GM12878 (cell line): ENCODE results near the gene TMEM255B. TPM values are rescaled to one million over a fixed set of nuclear protein-coding genes. Genes with fewer than 3 reads are reported as not detected.
A peak's percentile ranks its signal among the peaks of the same experiment; 100 is the strongest.
"Not testable (repeated sequence)": the region's sequence is repeated elsewhere in the genome, so short reads cannot be mapped to it uniquely, and the experiment has no call there.

ENCODE experiments used
- ATAC-seq: fragments of 200-7000 bp; cut with Tn5 transposase; 3 replicates; pipeline ENCODE4 v1.9.1; 2020; ENCODE audit warnings: mild to moderate bottlenecking, moderate library complexity
- BruUV-seq: library from RNA; stranded (reverse); fragments of 400-500 nt; replicated peaks from 2 replicates; lab custom pipeline; 2021; lab: Mats Ljungman, UMichigan
- CTCF ChIA-PET: fragments of 300-600 bp; sonication (Branson Sonifier 250); formaldehyde crosslinking; extraction: SDS; loops from one replicate; lab custom pipeline; 2021; ENCODE audit warnings: inconsistent platforms; lab: Yijun Ruan, JAX
- POLR2A ChIA-PET: fragments of 350-600 bp; formaldehyde crosslinking; extraction: SDS; loops from one replicate; lab custom pipeline; 2021; ENCODE audit warnings: inconsistent platforms; lab: Charles Lee
- RAD21 ChIA-PET: fragments of 300-600 bp; sonication (Branson Sonifier 250); formaldehyde crosslinking; loops from one replicate; lab custom pipeline; 2023; ENCODE audit warnings: antibody characterized with exemption; ENCODE audit not compliant: unreplicated experiment; lab: Charles Lee
- SMC1A ChIA-PET: fragments of 300-600 bp; sonication (Branson Sonifier 250); formaldehyde crosslinking; loops from one replicate; lab custom pipeline; 2023; ENCODE audit not compliant: unreplicated experiment, uncharacterized antibody; lab: Charles Lee
- DNase-seq: peaks from one replicate; pipeline ENCODE4 v3.0.0-alpha.2; 2011; ENCODE audit warnings: low read depth, low spot score
- FAIRE-seq: peaks from 3 replicates; lab custom pipeline; 2011; peaks lifted over from hg19 to GRCh38; lab: Jason Lieb, UNC
- H2AFZ ChIP-seq: 2 replicates; pipeline ENCODE4 v1.6.0; 2011; ENCODE audit warnings: low read depth, low read length, control low read depth; ENCODE audit not compliant: control insufficient read depth
- H3K27ac ChIP-seq: 2 replicates; pipeline ENCODE4 v1.5.1; 2011; ENCODE audit warnings: control low read depth; ENCODE audit not compliant: control insufficient read depth, insufficient read depth
- H3K27me3 ChIP-seq, 2 experiments: replicated peaks in 1 of 2; 2 replicates each; pipeline versions ENCODE4 v1.6.0 to v1.6.1; 2011; ENCODE audit warnings: low read length in 1 of 2; ENCODE audit not compliant: control insufficient read depth in 2 of 2, insufficient read depth in 2 of 2
- H3K36me3 ChIP-seq, 2 experiments: 2 replicates each; pipeline ENCODE4 v1.5.1; 2011; ENCODE audit warnings: low read length in 1 of 2; ENCODE audit not compliant: control insufficient read depth in 2 of 2, insufficient read depth in 2 of 2
- H3K4me1 ChIP-seq: 2 replicates; pipeline ENCODE4 v1.6.1; 2011; ENCODE audit warnings: mild to moderate bottlenecking, low read length, moderate library complexity, mixed read lengths; ENCODE audit not compliant: control insufficient read depth, insufficient read depth
- H3K4me2 ChIP-seq: 2 replicates; pipeline ENCODE4 v1.6.0; 2011; ENCODE audit warnings: control low read depth; ENCODE audit not compliant: control insufficient read depth, insufficient read depth
- H3K4me3 ChIP-seq: fragments of 200-600 bp; sonication (generic); 2 replicates; pipeline ENCODE4 v1.5.1; 2016
- H3K79me2 ChIP-seq: 2 replicates; pipeline ENCODE4 v1.6.0; 2011; ENCODE audit warnings: low read length; ENCODE audit not compliant: control insufficient read depth, insufficient read depth
- H3K9ac ChIP-seq: 2 replicates; pipeline ENCODE4 v1.8.0; 2011; ENCODE audit warnings: low read length, control low read depth, mixed read lengths; ENCODE audit not compliant: control insufficient read depth, insufficient read depth
- H3K9me3 ChIP-seq: replicated peaks from 3 replicates; pipeline ENCODE4 v1.5.1; 2011; ENCODE audit warnings: mild to moderate bottlenecking, low read length; ENCODE audit not compliant: control insufficient read depth, insufficient read depth
- H4K20me1 ChIP-seq: 2 replicates; pipeline ENCODE4 v1.6.0; 2011; ENCODE audit not compliant: control insufficient read depth, insufficient read depth
- BCL3 ChIP-seq: IDR thresholded peaks from 2 replicates; pipeline ENCODE4 v1.6.1; 2011; ENCODE audit warnings: borderline replicate concordance, low read depth, mild to moderate bottlenecking, moderate library complexity, low read length; ENCODE audit not compliant: insufficient read depth, poor library complexity, severe bottlenecking
- CBX5 ChIP-seq: sonication (generic); IDR thresholded peaks from 2 replicates; pipeline ENCODE4 v1.6.1; 2016; ENCODE audit warnings: low read depth, moderate library complexity, mild to moderate bottlenecking, inconsistent platforms
- CHD1 ChIP-seq: IDR thresholded peaks from 2 replicates; pipeline ENCODE4 v1.6.1; 2012; ENCODE audit warnings: low read depth, low read length, improper control_type of control experiment
- GABPA ChIP-seq: IDR thresholded peaks from 2 replicates; pipeline ENCODE4 v1.6.1; 2014; ENCODE audit warnings: antibody characterized with exemption, low read depth, mild to moderate bottlenecking, inconsistent platforms
- NFIC ChIP-seq: IDR thresholded peaks from 2 replicates; pipeline ENCODE4 v1.6.1; 2012; ENCODE audit warnings: low read depth, mild to moderate bottlenecking, inconsistent platforms, low read length, moderate library complexity
- TCF3 ChIP-seq: IDR thresholded peaks from 2 replicates; pipeline ENCODE4 v1.6.1; 2012; ENCODE audit warnings: low read depth, mild to moderate bottlenecking, low read length, borderline replicate concordance; ENCODE audit not compliant: insufficient read depth
- WGBS: methylation state at CpG from one replicate; pipeline ENCODE4 v1.1.6; 2016; ENCODE audit warnings: low lambda C conversion rate; ENCODE audit not compliant: insufficient replicate concordance, insufficient coverage; ENCODE audit errors: missing lambda C conversion rate; 5-methylcytosine and 5-hydroxymethylcytosine counted together
- in situ Hi-C: fragments of 300-500 bp; cut with MboI; formaldehyde crosslinking; loops from 9 replicates; pipeline ENCODE4 v1.14.3; 2018; ENCODE audit warnings: mixed read lengths
- intact Hi-C: fragments of 100-400 bp; cut with micrococcal nuclease; formaldehyde crosslinking; loops from one replicate; pipeline ENCODE4 v1.14.2; 2022; ENCODE audit not compliant: unreplicated experiment
- polyA plus RNA-seq, 11 experiments: library from polyadenylated mRNA; depleted of rRNA in 4 of 11; unstranded in 6 of 11; stranded (reverse) in 5 of 11; fragments of >200 nt; fragmentation: Nextera tagmentation in 4 of 11; fragmentation: Illumina TruSeq in 1 of 11; extraction: Ambion mirVana in 4 of 11; extraction: Trizol in 1 of 11; gene quantifications; 1 replicate in 1 of 11; 2 replicates in 10 of 11; pipeline versions ENCODE4 v1.2.1 to v1.2.3, GENCODE V29; 2011 to 2016; ENCODE audit warnings: inconsistent platforms in 2 of 11, missing spikeins in 2 of 11, low read depth in 1 of 11
- total RNA-seq, 4 experiments: library from RNA; depleted of rRNA in 3 of 4; stranded (reverse); fragments of >200 nt in 3 of 4; fragmentation: Illumina TruSeq in 1 of 4; extraction: Trizol in 1 of 4; gene quantifications; 2 replicates each; pipeline versions ENCODE4 v1.2.1 to v1.2.3, GENCODE V29; 2013 to 2021

The TMEM255B gene
- total and polyA plus RNA-seq, 10 of the 15 experiments (the other 5 are each of a cell fraction or from before 2014, with no cell fraction given): 0.04 to 0.62 (median 0.13) TPM; not detected in 3

- TF ChIP-seq CBX5: no peak
- Histone ChIP-seq H3K4me2 (no peak overlapping the region), H3K9ac (no peak overlapping the region), H3K9me3 (no peaks in the 10 kb centered on the region), H4K20me1 (no peaks in the 10 kb centered on the region), H3K27me3 (no peaks in the 10 kb centered on the region), H2AFZ (no peak overlapping the region), H3K36me3 (no peaks in the 10 kb centered on the region), H3K27ac (no peak overlapping the region), H3K79me2 (no peaks in the 10 kb centered on the region), H3K4me3 (no peak overlapping the region), H3K4me1 (no peaks in the 10 kb centered on the region)
- DNase-seq: no peak
- in situ Hi-C loops: no loop called here
- ChIA-PET CTCF (no interaction called here), POLR2A (no interaction called here), SMC1A (no interaction called here), RAD21 (no interaction called here)
- intact Hi-C loops: no loop called here
- no TSS peak for BruUV-seq
- WGBS: 64% methylated on average over 22 of the region's 23 CpGs
- no peak for ATAC-seq
- FAIRE-seq: no peak
These were observed 35.1 kb downstream of the TMEM255B start for GRCh38 chr13:113794086-113794485.

GRCh38 chr13:113794764-113795173 is 35.7 kb downstream of the TMEM255B start:
- TF ChIP-seq BCL3 (peak; percentile 96), NFIC (0 out of 2 replicates have a peak, but pooled peaks have one; percentile 21), TCF3 (peak; percentile 80; the same call in 1 of the 2 replicates), CHD1 (no peak), GABPA (no peak)
- TF ChIP-seq, all 136 proteins: peak for 3
- ChIA-PET CTCF (no interaction called here), SMC1A (no interaction called here), RAD21 (no interaction called here), POLR2A (no interaction called here)
- H3K27me3 ChIP-seq: no peaks in the 10 kb centered on the region
- in situ Hi-C loops: no loop called here
- H3K27ac ChIP-seq: no peak overlapping the region
- intact Hi-C loops: no loop called here
- ATAC-seq (no peak), FAIRE-seq (no peak), DNase-seq (no peak)
- H3K79me2 ChIP-seq: no peaks in the 10 kb centered on the region
- BruUV-seq: no TSS peak
- no peak overlapping the region for H3K9ac ChIP-seq
- no peaks in the 10 kb centered on the region for H4K20me1 ChIP-seq
- H2AFZ ChIP-seq: no peak overlapping the region
- no peaks in the 10 kb centered on the region for H3K4me1 ChIP-seq
- no peak overlapping the region for H3K4me3 ChIP-seq
- no peaks in the 10 kb centered on the region for H3K9me3 ChIP-seq
- H3K4me2 ChIP-seq: no peak overlapping the region
- no peaks in the 10 kb centered on the region for H3K36me3 ChIP-seq
- WGBS: 80% methylated on average over 24 of the region's 24 CpGs

GRCh38 chr13:113795362-113795761 is 36.3 kb downstream of the TMEM255B start:
- H3K27ac ChIP-seq, BruUV-seq, H3K9ac ChIP-seq, in situ Hi-C loops, H3K4me3 ChIP-seq, H2AFZ ChIP-seq, SMC1A ChIA-PET, H3K4me1 ChIP-seq, H4K20me1 ChIP-seq, DNase-seq, H3K27me3 ChIP-seq, RAD21 ChIA-PET, intact Hi-C loops, ATAC-seq, FAIRE-seq, H3K9me3 ChIP-seq, CTCF ChIA-PET, H3K79me2 ChIP-seq, POLR2A ChIA-PET, H3K36me3 ChIP-seq, H3K4me2 ChIP-seq: not testable (repeated sequence)
- WGBS: 0% methylated on average over 1 of the region's 1 CpG
